Loucy (cell line): ENCODE results near the gene NID1.

Experiments
- EZH2phosphoT487 ChIP-seq: fragments of 200-600 bp; IDR thresholded peaks from 2 replicates; pipeline ENCODE4 v1.6.1; 2018; ENCODE audit warnings: antibody characterized with exemption, mild to moderate bottlenecking, moderate library complexity, borderline replicate concordance
- TF ChIP-seq, protein P1 (sequence below): fragments of 200-600 bp; sonication (generic); conservative IDR thresholded peaks from 2 replicates; pipeline ENCODE4 v1.5.1; 2014; ENCODE audit warnings: mild to moderate bottlenecking, antibody characterized with exemption, low read length

DNA sequence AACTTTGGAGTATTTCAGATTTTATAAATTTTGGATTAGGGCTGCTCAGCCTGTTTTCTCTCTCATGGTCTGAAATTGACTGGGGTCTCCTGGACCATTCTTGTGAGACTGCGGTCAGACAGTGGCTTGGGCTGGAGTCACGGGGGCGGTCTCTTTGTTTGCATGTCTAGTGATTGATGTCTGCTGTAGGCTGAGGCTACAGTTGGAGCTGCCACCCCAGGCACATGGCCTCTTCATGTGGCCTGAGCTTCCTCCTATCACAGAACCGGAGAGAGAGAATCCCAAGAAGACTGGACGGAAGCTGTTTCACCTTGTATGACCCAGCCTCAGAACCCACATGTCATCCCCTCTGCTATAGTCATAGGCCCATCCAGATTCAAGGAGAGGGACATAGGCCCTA lies 96.1 kb downstream of the NID1 start:
- TF ChIP-seq, protein P1, sequence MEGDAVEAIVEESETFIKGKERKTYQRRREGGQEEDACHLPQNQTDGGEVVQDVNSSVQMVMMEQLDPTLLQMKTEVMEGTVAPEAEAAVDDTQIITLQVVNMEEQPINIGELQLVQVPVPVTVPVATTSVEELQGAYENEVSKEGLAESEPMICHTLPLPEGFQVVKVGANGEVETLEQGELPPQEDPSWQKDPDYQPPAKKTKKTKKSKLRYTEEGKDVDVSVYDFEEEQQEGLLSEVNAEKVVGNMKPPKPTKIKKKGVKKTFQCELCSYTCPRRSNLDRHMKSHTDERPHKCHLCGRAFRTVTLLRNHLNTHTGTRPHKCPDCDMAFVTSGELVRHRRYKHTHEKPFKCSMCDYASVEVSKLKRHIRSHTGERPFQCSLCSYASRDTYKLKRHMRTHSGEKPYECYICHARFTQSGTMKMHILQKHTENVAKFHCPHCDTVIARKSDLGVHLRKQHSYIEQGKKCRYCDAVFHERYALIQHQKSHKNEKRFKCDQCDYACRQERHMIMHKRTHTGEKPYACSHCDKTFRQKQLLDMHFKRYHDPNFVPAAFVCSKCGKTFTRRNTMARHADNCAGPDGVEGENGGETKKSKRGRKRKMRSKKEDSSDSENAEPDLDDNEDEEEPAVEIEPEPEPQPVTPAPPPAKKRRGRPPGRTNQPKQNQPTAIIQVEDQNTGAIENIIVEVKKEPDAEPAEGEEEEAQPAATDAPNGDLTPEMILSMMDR, result no peak
- no peak for TF ChIP-seq EZH2phosphoT487
